GM19193 (cell line): ENCODE measurements around the gene RNASE4.

ENCODE experiments used
- POLR2A ChIP-seq: IDR thresholded peaks from 4 replicates; pipeline ENCODE4 v1.6.1; 2011; ENCODE audit not compliant: insufficient read depth, insufficient read length; ENCODE audit errors: extremely low read depth

The RNASE4 gene

GRCh38 chr14:20714593-20715250 lies 30.4 kb downstream of the RNASE4 start:
- TF ChIP-seq POLR2A = no peak

- no peak for TF ChIP-seq POLR2A
Measured at GRCh38 chr14:20719777-20720176, 35.4 kb downstream of the RNASE4 start.

GRCh38 chr14:20720741-20721140 lies 36.4 kb downstream of the RNASE4 start:
- TF ChIP-seq POLR2A = no peak

DNA sequence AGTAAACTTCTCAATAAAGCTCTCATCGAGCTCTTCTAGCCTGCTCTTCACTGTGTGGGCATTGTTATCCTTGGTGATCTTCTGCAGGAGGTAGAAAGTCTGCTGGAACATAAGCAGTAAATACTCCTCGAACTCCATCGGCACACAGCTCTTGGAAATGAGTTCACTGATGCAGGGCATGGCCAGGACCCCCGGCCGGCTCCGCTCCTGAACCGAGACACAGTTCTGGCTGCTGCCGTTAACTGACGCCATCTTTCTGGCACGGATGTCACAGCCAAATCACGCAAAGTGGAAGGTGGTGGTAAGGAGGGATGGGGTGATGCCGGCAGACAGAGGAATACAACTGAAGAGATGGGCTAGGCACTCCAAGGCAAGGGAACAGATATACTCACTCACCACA lies 37.7 kb downstream of the RNASE4 start:
- no peak for TF ChIP-seq POLR2A

DNA sequence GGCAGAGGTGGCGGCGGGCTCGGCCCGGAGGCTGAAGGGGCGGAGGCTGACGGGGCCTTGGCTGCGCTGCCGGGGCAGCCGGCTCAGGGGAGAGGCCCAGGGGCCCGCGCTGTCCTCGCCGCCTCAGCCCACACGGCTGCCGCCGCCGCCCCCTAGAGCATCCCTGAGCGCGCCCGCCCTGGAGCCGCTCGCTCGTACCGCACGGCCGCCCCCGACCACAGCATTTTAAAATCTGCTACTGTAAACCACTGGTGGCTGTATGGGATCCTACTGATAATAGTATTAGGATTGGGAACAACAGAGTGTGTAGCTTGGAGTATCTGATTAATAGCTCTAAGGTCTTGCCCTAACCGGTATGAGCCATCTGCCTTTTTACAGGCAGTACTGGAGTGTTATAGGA lies 39.1 kb downstream of the RNASE4 start:
- no peak for TF ChIP-seq POLR2A

DNA sequence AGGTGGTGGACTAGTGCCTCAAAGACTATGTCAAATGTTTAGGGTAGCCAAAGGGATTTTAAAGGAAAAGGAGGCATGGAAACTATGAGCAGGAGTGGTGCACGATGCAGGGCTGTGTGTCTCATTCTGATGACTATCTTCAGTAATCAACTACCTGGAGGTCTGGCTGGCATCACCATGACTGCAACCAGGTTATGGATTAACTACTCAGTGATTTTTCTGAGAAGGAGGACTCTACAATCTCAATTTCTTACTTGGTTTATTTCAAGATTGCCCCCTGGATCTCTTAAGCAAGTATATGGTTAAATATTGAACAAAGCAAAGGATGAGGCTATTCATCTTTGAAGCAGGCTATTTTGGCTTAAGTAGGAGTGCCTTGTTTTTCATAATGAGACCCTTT lies 42.2 kb downstream of the RNASE4 start:
- no peak for TF ChIP-seq POLR2A

- TF ChIP-seq POLR2A = no peak
Measured at GRCh38 chr14:20730891-20731290, 46.5 kb downstream of the RNASE4 start.

DNA sequence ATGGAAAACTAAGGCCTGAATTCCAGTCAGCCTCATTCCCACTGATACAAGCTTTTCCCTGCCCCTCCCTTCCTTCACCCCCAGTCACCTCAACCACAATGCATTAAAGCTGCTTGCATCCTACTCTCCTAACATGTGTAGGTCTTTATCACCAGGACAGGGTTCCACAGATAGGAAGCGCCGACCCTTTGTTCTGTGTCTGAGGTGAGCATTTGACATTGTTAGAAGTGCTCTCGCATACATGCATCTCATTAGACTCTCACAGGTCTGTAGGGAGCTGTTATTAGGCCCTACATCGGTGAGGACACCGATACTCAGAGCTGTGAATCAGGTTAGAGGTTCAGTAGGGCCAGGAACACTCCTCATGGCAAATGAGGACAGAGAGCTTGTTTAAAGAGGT lies 48.1 kb downstream of the RNASE4 start:
- no peak for TF ChIP-seq POLR2A

- no peak for TF ChIP-seq POLR2A
Measured at GRCh38 chr14:20732979-20733635, 48.7 kb downstream of the RNASE4 start.

DNA sequence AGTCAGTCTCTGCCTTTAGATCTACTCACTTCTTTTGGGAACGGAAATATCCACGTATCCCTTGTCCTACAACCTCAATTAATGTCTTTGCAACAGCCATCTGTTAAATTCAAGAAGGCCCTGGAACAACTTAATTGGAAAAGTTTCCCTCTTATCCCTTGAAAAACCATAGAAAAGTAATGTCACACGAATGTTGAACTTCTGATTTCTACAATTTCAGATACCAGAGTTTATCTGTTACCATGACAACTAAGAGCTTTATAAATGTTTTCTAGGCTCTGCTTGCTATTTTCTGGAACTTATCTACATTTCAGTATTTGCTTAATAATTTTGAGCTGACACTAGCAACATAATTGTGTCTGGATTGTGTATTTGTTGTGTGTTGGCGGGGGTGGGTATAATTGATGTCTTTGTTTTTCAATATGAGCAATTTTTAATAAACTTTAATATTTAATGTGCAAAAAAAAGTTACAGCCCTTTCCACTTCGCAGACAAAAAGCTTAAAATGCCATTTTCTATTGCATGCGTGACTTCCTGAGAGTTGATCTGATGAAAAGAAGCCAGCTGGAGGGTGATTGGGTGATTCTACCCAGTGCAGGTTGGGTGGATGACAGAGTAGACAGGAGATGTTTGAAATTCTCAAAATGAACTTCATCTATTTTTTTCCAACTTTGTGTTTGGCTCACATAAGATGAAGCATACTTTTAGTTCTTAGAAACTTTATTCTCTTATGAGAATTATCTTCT lies 49.5 kb downstream of the RNASE4 start:
- no peak for TF ChIP-seq POLR2A

DNA sequence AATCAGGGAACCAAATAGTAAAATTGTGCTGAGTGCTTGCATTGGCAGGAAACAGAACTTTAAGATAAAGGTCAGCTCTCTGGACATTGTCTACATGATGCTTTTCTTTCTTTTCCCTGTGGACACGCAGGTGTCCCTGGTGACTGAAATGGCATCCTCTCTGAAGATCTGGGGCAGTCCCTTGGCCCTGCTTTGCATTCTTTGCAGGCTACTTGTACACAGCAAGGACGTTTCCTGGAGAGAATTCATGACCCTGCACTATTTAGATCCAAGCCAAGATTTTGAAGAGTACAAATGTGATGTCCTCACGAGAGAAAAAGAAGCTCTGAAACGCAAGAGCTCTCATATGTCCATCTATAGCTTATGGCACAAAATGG lies 50.1 kb downstream of the RNASE4 start:
- TF ChIP-seq POLR2A = no peak

GRCh38 chr14:20742132-20742531 lies 57.8 kb downstream of the RNASE4 start:
- no peak for TF ChIP-seq POLR2A

DNA sequence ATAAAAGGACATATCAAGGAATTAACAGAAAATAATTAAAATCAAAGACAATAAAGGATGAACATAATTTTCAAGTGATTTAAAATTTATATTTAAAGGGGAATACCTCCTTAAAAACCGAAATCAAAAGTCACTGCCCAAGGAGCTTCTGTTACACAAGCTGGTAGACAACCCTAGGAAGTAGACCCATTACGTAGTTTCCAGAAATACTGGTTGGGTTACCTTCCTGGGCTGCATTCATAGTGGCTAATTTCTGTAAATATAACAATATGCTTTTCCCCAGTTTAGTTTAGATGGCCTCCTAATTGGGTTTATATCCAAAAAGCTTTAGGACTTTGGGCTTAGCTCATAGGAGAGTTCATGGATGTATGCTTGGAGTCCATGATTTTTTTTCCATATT lies 59.2 kb downstream of the RNASE4 start:
- TF ChIP-seq POLR2A = no peak

GRCh38 chr14:20745571-20746358 lies 61.4 kb downstream of the RNASE4 start, which contains the start of gene EDDM3A:
TSS of gene EDDM3A (plus strand) at chr14:20745887. CDS start at chr14:20747581, 1,694 bp downstream.
- no peak for TF ChIP-seq POLR2A

- no peak for TF ChIP-seq POLR2A
Measured at GRCh38 chr14:20746566-20746965, 62.2 kb downstream of the RNASE4 start.

- TF ChIP-seq POLR2A = no peak
Measured at GRCh38 chr14:20748439-20748838, 64.1 kb downstream of the RNASE4 start.

GRCh38 chr14:20750194-20750593 lies 65.8 kb downstream of the RNASE4 start:
- no peak for TF ChIP-seq POLR2A
